Parathyroid adenoma (tissue), 2 donors: ENCODE data around the gene ALX3.

Source experiments
- H2AFZ ChIP-seq: fragments of 300-600 bp; sonication (generic); one replicate; pipeline ENCODE4 v1.7.0; 2017; ENCODE audit warnings: antibody characterized with exemption, mild to moderate bottlenecking
- H3K27ac ChIP-seq: fragments of 300-600 bp; sonication (generic); one replicate; pipeline ENCODE4 v1.7.0; 2017
- H3K27me3 ChIP-seq: fragments of 300-600 bp; sonication (generic); one replicate; pipeline ENCODE4 v1.7.0; 2017; ENCODE audit warnings: low read length; ENCODE audit not compliant: control insufficient read depth, insufficient read depth
- H3K36me3 ChIP-seq: fragments of 300-600 bp; sonication (generic); one replicate; pipeline ENCODE4 v1.7.0; 2017; ENCODE audit warnings: low read length; ENCODE audit not compliant: control insufficient read depth, insufficient read depth
- H3K4me1 ChIP-seq: fragments of 300-600 bp; sonication (generic); one replicate; pipeline ENCODE4 v1.7.0; 2017; ENCODE audit warnings: control low read depth
- H3K4me2 ChIP-seq: fragments of 300-600 bp; sonication (generic); one replicate; pipeline ENCODE4 v1.7.0; 2017; ENCODE audit warnings: low read length
- H3K4me3 ChIP-seq: fragments of 300-600 bp; sonication (generic); one replicate; pipeline ENCODE4 v1.7.0; 2017; ENCODE audit warnings: low read depth, low read length
- H3K79me2 ChIP-seq: fragments of 300-600 bp; sonication (generic); one replicate; pipeline ENCODE4 v1.7.0; 2017; ENCODE audit warnings: control low read depth
- H3K9ac ChIP-seq: fragments of 300-600 bp; sonication (generic); one replicate; pipeline ENCODE4 v1.7.0; 2017; ENCODE audit warnings: mild to moderate bottlenecking
- H3K9me3 ChIP-seq: fragments of 300-600 bp; sonication (generic); one replicate; pipeline ENCODE4 v1.7.0; 2017; ENCODE audit warnings: low read length; ENCODE audit not compliant: control insufficient read depth
- TF ChIP-seq, protein P1 (sequence below): fragments of 300-600 bp; sonication (generic); IDR thresholded peaks from one replicate; pipeline ENCODE4 v1.7.0; 2017; ENCODE audit warnings: antibody characterized with exemption, mild to moderate bottlenecking
- donor health status: primary hyperparathyroidism.

The ALX3 gene

DNA sequence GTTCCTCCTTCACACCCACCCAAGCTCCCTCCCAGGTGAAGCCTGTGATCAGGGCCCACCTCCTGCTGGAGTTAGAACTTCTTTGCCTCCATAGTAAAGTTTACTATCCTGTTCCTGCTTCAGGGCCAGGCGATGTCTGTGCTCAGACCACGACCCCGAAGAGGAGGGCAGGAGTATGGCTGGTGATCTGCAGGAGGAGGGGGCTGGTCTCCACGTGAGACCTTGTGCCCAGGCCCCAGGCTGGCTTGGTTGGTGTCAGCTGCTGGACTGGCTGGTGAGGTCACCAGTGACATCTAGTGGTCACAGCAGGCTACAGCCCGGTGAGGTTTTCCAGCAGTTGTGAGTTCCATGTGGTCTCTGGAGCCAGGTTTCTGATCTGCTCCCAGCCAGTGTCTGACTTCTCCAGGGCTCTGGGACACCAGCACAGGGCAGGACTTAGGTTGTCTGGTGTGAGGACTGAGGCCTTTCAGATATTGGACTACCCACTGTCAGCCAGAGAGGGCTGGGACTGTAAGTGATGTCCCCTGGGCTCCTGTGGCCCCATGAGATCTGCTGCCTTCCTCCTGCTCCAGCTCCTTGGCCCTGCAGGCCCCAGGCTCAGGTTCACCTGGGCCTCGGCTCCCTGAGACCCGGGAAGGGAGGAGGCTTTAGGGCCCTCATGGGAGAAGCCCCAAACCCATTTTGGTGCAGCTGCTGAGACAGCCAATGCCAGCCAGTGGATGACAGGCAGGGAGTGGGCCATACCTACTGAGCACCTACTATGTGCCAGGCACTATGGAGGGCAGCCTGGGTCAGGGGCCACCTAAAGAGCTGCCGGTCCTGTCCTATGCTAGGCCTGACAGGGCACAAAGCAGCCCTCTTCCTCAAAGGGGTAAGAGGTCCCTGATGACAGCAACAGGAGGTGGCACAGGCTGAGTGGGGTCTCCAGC lies 35.8 kb upstream of the ALX3 start:
- Histone ChIP-seq H3K36me3 (no peaks in the 10 kb centered on the region), H3K79me2 (no peaks in the 10 kb centered on the region), H3K4me3 (no peak overlapping the region), H3K9ac (no peak overlapping the region), H2AFZ (no peak overlapping the region), H3K4me2 (no peak overlapping the region), H3K4me1 (no peaks in the 10 kb centered on the region), H3K9me3 (no peaks in the 10 kb centered on the region), H3K27ac (no peak overlapping the region), H3K27me3 (no peaks in the 10 kb centered on the region)
- TF ChIP-seq, protein P1, sequence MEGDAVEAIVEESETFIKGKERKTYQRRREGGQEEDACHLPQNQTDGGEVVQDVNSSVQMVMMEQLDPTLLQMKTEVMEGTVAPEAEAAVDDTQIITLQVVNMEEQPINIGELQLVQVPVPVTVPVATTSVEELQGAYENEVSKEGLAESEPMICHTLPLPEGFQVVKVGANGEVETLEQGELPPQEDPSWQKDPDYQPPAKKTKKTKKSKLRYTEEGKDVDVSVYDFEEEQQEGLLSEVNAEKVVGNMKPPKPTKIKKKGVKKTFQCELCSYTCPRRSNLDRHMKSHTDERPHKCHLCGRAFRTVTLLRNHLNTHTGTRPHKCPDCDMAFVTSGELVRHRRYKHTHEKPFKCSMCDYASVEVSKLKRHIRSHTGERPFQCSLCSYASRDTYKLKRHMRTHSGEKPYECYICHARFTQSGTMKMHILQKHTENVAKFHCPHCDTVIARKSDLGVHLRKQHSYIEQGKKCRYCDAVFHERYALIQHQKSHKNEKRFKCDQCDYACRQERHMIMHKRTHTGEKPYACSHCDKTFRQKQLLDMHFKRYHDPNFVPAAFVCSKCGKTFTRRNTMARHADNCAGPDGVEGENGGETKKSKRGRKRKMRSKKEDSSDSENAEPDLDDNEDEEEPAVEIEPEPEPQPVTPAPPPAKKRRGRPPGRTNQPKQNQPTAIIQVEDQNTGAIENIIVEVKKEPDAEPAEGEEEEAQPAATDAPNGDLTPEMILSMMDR: peak; percentile 83

GRCh38 chr1:110102081-110102480 lies 31.6 kb upstream of the ALX3 start:
- Histone ChIP-seq H3K9ac (no peak overlapping the region), H3K36me3 (no peaks in the 10 kb centered on the region), H3K9me3 (no peaks in the 10 kb centered on the region), H3K27ac (no peak overlapping the region), H3K4me2 (no peak overlapping the region), H3K79me2 (no peaks in the 10 kb centered on the region), H2AFZ (no peak overlapping the region), H3K27me3 (no peaks in the 10 kb centered on the region), H3K4me1 (no peaks in the 10 kb centered on the region), H3K4me3 (no peak overlapping the region)
- TF ChIP-seq, protein P1: no peak

- Histone ChIP-seq H3K27me3 (no peaks in the 10 kb centered on the region), H3K4me3 (no peak overlapping the region), H3K4me1 (no peaks in the 10 kb centered on the region), H3K27ac (no peak overlapping the region), H3K79me2 (no peaks in the 10 kb centered on the region), H3K4me2 (no peak overlapping the region), H2AFZ (no peak overlapping the region), H3K9ac (no peak overlapping the region), H3K36me3 (no peaks in the 10 kb centered on the region), H3K9me3 (no peaks in the 10 kb centered on the region)
- TF ChIP-seq, protein P1: no peak
These were observed 29.9 kb upstream of the ALX3 start for GRCh38 chr1:110100335-110100734.

DNA sequence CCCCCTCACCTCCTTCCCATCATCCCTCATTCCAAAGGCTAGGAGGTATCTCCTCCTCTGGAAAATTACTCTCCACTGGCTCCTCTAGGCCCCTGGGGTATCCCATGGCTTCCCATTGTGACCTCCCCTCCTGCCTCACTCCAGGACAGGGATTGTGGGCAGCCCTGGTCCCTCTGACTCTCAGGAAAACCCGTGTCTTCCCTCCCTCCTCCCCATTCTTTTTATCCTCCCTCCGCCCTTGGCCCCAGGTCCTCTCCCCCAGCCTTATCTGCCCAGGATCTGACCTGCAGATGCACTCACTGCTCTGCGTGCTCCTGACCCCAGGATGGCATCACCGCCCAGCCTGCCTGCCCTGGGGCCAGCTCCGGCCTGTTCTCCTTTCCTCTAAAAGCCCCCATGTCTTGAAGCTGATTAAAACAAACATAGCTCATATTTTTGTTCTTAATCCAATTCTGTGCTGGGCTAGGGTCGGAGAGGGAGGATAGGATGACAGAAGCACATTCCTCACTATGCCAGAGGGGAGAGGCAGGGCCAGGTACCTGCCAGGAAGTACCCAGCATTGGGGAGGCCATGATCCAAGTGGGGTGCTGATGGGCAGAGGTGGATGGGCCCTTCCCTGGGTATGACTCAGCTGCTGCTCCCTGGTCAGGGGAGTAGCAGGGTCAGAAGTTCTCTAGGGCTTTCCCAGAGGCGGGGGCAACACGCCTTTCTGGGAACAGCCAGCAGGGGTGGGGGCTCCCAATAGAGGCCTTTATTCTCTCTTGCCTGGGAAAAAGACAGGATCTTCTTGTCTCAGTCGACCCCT lies 28.0 kb upstream of the ALX3 start:
- TF ChIP-seq, protein P1: no peak
- Histone ChIP-seq H3K27me3 (no peaks in the 10 kb centered on the region), H3K4me1 (no peaks in the 10 kb centered on the region), H3K9me3 (no peaks in the 10 kb centered on the region), H3K79me2 (no peaks in the 10 kb centered on the region), H3K36me3 (no peaks in the 10 kb centered on the region), H3K27ac (no peak overlapping the region), H3K9ac (no peak overlapping the region), H2AFZ (no peak overlapping the region), H3K4me3 (no peak overlapping the region), H3K4me2 (no peak overlapping the region)
